HG03159 (cell line): ENCODE data around the gene NTSR2.

ENCODE experiments used
- ATAC-seq: cut with Tn5 transposase; IDR thresholded peaks from one replicate; pipeline ENCODE4 v1.9.1; 2021; ENCODE audit warnings: mild to moderate bottlenecking, moderate library complexity; ENCODE audit not compliant: unreplicated experiment

Gene NTSR2

GRCh38 chr2:11631462-11631861 is 38.5 kb downstream of the NTSR2 start:
- no peak for ATAC-seq

GRCh38 chr2:11630855-11631254 is 39.1 kb downstream of the NTSR2 start:
- no peak for ATAC-seq

- ATAC-seq, result no peak
Observed at GRCh38 chr2:11629851-11630250, 40.1 kb downstream of the NTSR2 start.

GRCh38 chr2:11629215-11629614 is 40.8 kb downstream of the NTSR2 start:
- ATAC-seq, result no peak

GRCh38 chr2:11628675-11629074 is 41.3 kb downstream of the NTSR2 start:
- ATAC-seq, result no peak

GRCh38 chr2:11625671-11626070 is 44.3 kb downstream of the NTSR2 start:
- no peak for ATAC-seq

GRCh38 chr2:11624893-11625292 is 45.1 kb downstream of the NTSR2 start:
- ATAC-seq, result no peak

GRCh38 chr2:11622611-11623010 is 47.4 kb downstream of the NTSR2 start:
- no peak for ATAC-seq

GRCh38 chr2:11621410-11621809 is 48.6 kb downstream of the NTSR2 start:
- no peak for ATAC-seq

- no peak for ATAC-seq
Observed at GRCh38 chr2:11618708-11619062, 51.3 kb downstream of the NTSR2 start.

- no peak for ATAC-seq
Observed at GRCh38 chr2:11617984-11618707, 51.8 kb downstream of the NTSR2 start.

GRCh38 chr2:11617527-11617926 is 52.5 kb downstream of the NTSR2 start:
- no peak for ATAC-seq

- ATAC-seq, result no peak
Observed at GRCh38 chr2:11616851-11617415, 53.1 kb downstream of the NTSR2 start.

GRCh38 chr2:11616097-11616687 is 53.8 kb downstream of the NTSR2 start:
- no peak for ATAC-seq

GRCh38 chr2:11615209-11615608 is 54.8 kb downstream of the NTSR2 start:
- ATAC-seq, result no peak

GRCh38 chr2:11613297-11613696 is 56.7 kb downstream of the NTSR2 start:
- no peak for ATAC-seq

GRCh38 chr2:11612553-11613215 is 57.3 kb downstream of the NTSR2 start:
- no peak for ATAC-seq

- no peak for ATAC-seq
Observed at GRCh38 chr2:11611251-11611650, 58.7 kb downstream of the NTSR2 start.

- ATAC-seq, result no peak
Observed at GRCh38 chr2:11610624-11611242, 59.3 kb downstream of the NTSR2 start.
